GM12878 (cell line): ENCODE measurements around the gene PTGR1. TPM values are rescaled to one million over a fixed set of nuclear protein-coding genes. Genes with fewer than 3 reads are reported as not detected.

Experiments used
- ATAC-seq: fragments of 200-7000 bp; cut with Tn5 transposase; 3 replicates; pipeline ENCODE4 v1.9.1; 2020; ENCODE audit warnings: mild to moderate bottlenecking, moderate library complexity
- Bru-seq: library from RNA; stranded (reverse); fragments of 400-500 nt; gene quantifications from one replicate; lab custom pipeline; 2021; lab: Mats Ljungman, UMichigan
- BruChase-seq, 2 experiments: library from RNA; stranded (reverse); fragments of 400-500 nt; gene quantifications; one replicate each; lab custom pipeline; 2021; lab: Mats Ljungman, UMichigan
- BruUV-seq: library from RNA; stranded (reverse); fragments of 400-500 nt; replicated peaks from 2 replicates; lab custom pipeline; 2021; lab: Mats Ljungman, UMichigan
- CTCF ChIA-PET: fragments of 300-600 bp; sonication (Branson Sonifier 250); formaldehyde crosslinking; extraction: SDS; loops from one replicate; lab custom pipeline; 2021; ENCODE audit warnings: inconsistent platforms; lab: Yijun Ruan, JAX
- POLR2A ChIA-PET: fragments of 350-600 bp; formaldehyde crosslinking; extraction: SDS; loops from one replicate; lab custom pipeline; 2021; ENCODE audit warnings: inconsistent platforms; lab: Charles Lee
- RAD21 ChIA-PET: fragments of 300-600 bp; sonication (Branson Sonifier 250); formaldehyde crosslinking; loops from one replicate; lab custom pipeline; 2023; ENCODE audit warnings: antibody characterized with exemption; ENCODE audit not compliant: unreplicated experiment; lab: Charles Lee
- SMC1A ChIA-PET: fragments of 300-600 bp; sonication (Branson Sonifier 250); formaldehyde crosslinking; loops from one replicate; lab custom pipeline; 2023; ENCODE audit not compliant: unreplicated experiment, uncharacterized antibody; lab: Charles Lee
- DNase-seq: peaks from one replicate; pipeline ENCODE4 v3.0.0-alpha.2; 2011; ENCODE audit warnings: low read depth, low spot score
- FAIRE-seq: peaks from 3 replicates; lab custom pipeline; 2011; peaks lifted over from hg19 to GRCh38; lab: Jason Lieb, UNC
- H2AFZ ChIP-seq: 2 replicates; pipeline ENCODE4 v1.6.0; 2011; ENCODE audit warnings: low read depth, low read length, control low read depth; ENCODE audit not compliant: control insufficient read depth
- H3K27ac ChIP-seq: 2 replicates; pipeline ENCODE4 v1.5.1; 2011; ENCODE audit warnings: control low read depth; ENCODE audit not compliant: control insufficient read depth, insufficient read depth
- H3K27me3 ChIP-seq, 2 experiments: replicated peaks in 1 of 2; 2 replicates each; pipeline versions ENCODE4 v1.6.0 to v1.6.1; 2011; ENCODE audit warnings: low read length in 1 of 2; ENCODE audit not compliant: control insufficient read depth in 2 of 2, insufficient read depth in 2 of 2
- H3K36me3 ChIP-seq, 2 experiments: 2 replicates each; pipeline ENCODE4 v1.5.1; 2011; ENCODE audit warnings: low read length in 1 of 2; ENCODE audit not compliant: control insufficient read depth in 2 of 2, insufficient read depth in 2 of 2
- H3K4me1 ChIP-seq: 2 replicates; pipeline ENCODE4 v1.6.1; 2011; ENCODE audit warnings: mild to moderate bottlenecking, low read length, moderate library complexity, mixed read lengths; ENCODE audit not compliant: control insufficient read depth, insufficient read depth
- H3K4me2 ChIP-seq: 2 replicates; pipeline ENCODE4 v1.6.0; 2011; ENCODE audit warnings: control low read depth; ENCODE audit not compliant: control insufficient read depth, insufficient read depth
- H3K4me3 ChIP-seq: fragments of 200-600 bp; sonication (generic); 2 replicates; pipeline ENCODE4 v1.5.1; 2016
- H3K79me2 ChIP-seq: 2 replicates; pipeline ENCODE4 v1.6.0; 2011; ENCODE audit warnings: low read length; ENCODE audit not compliant: control insufficient read depth, insufficient read depth
- H3K9ac ChIP-seq: 2 replicates; pipeline ENCODE4 v1.8.0; 2011; ENCODE audit warnings: low read length, control low read depth, mixed read lengths; ENCODE audit not compliant: control insufficient read depth, insufficient read depth
- H3K9me3 ChIP-seq: replicated peaks from 3 replicates; pipeline ENCODE4 v1.5.1; 2011; ENCODE audit warnings: mild to moderate bottlenecking, low read length; ENCODE audit not compliant: control insufficient read depth, insufficient read depth
- H4K20me1 ChIP-seq: 2 replicates; pipeline ENCODE4 v1.6.0; 2011; ENCODE audit not compliant: control insufficient read depth, insufficient read depth
- EED ChIP-seq: sonication (generic); IDR thresholded peaks from 2 replicates; pipeline ENCODE4 v1.6.1; 2016; ENCODE audit warnings: antibody characterized with exemption, low read depth
- EGR1 ChIP-seq, 2 experiments: IDR thresholded peaks; 1 replicate in 1 of 2; 2 replicates in 1 of 2; pipeline ENCODE4 v1.6.1; 2011 to 2012; ENCODE audit warnings: low read depth in 2 of 2, low read length in 2 of 2, borderline replicate concordance in 1 of 2, mild to moderate bottlenecking in 1 of 2, moderate library complexity in 1 of 2
- ZSCAN29 ChIP-seq: fragments of 450-650 bp; IDR thresholded peaks from 2 replicates; pipeline ENCODE4 v1.6.1; 2017; ENCODE audit warnings: mild to moderate bottlenecking, moderate library complexity
- WGBS: methylation state at CpG from one replicate; pipeline ENCODE4 v1.1.6; 2016; ENCODE audit warnings: low lambda C conversion rate; ENCODE audit not compliant: insufficient replicate concordance, insufficient coverage; ENCODE audit errors: missing lambda C conversion rate; 5-methylcytosine and 5-hydroxymethylcytosine counted together
- in situ Hi-C: fragments of 300-500 bp; cut with MboI; formaldehyde crosslinking; loops from 9 replicates; pipeline ENCODE4 v1.14.3; 2018; ENCODE audit warnings: mixed read lengths
- intact Hi-C: fragments of 100-400 bp; cut with micrococcal nuclease; formaldehyde crosslinking; loops from one replicate; pipeline ENCODE4 v1.14.2; 2022; ENCODE audit not compliant: unreplicated experiment
- long read RNA-seq, 2 experiments: library from polyadenylated mRNA; unstranded; transcript quantifications; one replicate each; pipeline ENCODE4 v2.0.0, GENCODE V29; 2019 to 2020
- polyA minus RNA-seq, 3 experiments: library from RNA; depleted of rRNA, polyadenylated mRNA; stranded (reverse); fragments of >200 nt; gene quantifications; 2 replicates each; pipeline ENCODE4 v1.2.3, GENCODE V29; 2011
- polyA plus RNA-seq, 11 experiments: library from polyadenylated mRNA; depleted of rRNA in 4 of 11; unstranded in 6 of 11; stranded (reverse) in 5 of 11; fragments of >200 nt; fragmentation: Nextera tagmentation in 4 of 11; fragmentation: Illumina TruSeq in 1 of 11; extraction: Ambion mirVana in 4 of 11; extraction: Trizol in 1 of 11; gene quantifications; 1 replicate in 1 of 11; 2 replicates in 10 of 11; pipeline versions ENCODE4 v1.2.1 to v1.2.3, GENCODE V29; 2011 to 2016; ENCODE audit warnings: inconsistent platforms in 2 of 11, missing spikeins in 2 of 11, low read depth in 1 of 11
- total RNA-seq, 4 experiments: library from RNA; depleted of rRNA in 3 of 4; stranded (reverse); fragments of >200 nt in 3 of 4; fragmentation: Illumina TruSeq in 1 of 4; extraction: Trizol in 1 of 4; gene quantifications; 2 replicates each; pipeline versions ENCODE4 v1.2.1 to v1.2.3, GENCODE V29; 2013 to 2021

Gene PTGR1
- not detected in 2 replicates for total RNA-seq (2013; cell fraction: nucleolus; rRNA removed)
- 1.5 and 2.8 TPM in 2 replicates for total RNA-seq (2014; rRNA removed)
- total RNA-seq (2014; rRNA removed; fragmentation: Illumina TruSeq; extraction: Trizol) = 2.2 and 2.5 TPM in 2 replicates
- total RNA-seq (2021) = 2.3 and 2.7 TPM in 2 replicates
- 4.9 TPM for polyA plus RNA-seq (2011; ENCODE audit: low read depth)
- 0.12 TPM in 1 of 2 replicates, not detected in the other for polyA plus RNA-seq (2011; rRNA removed)
- polyA plus RNA-seq (2011; cell fraction: cytosol; rRNA removed) = not detected in 2 replicates
- not detected in 2 replicates for polyA plus RNA-seq (2011; cell fraction: nucleus; rRNA removed)
- 5.2 and 7.1 TPM in 2 replicates for polyA plus RNA-seq (2012)
- polyA plus RNA-seq (2014; fragmentation: Illumina TruSeq; extraction: Trizol) = 3.1 and 3.2 TPM in 2 replicates
- 1 to 10 TPM; 2.2 to 2.9 TPM for polyA plus RNA-seq (2014; fragmentation: Nextera tagmentation; extraction: Ambion mirVana)
- 2.8 and 3.3 TPM in 2 replicates for polyA plus RNA-seq (2014; rRNA removed)
- 1 to 10 TPM; 5.1 to 6.3 TPM for polyA plus RNA-seq (2016; fragmentation: Nextera tagmentation; extraction: Ambion mirVana)
- polyA minus RNA-seq (2011; rRNA and poly(A)+ RNA removed) = not detected in 2 replicates
- polyA minus RNA-seq (2011; cell fraction: cytosol; rRNA and poly(A)+ RNA removed) = not detected in 2 replicates
- polyA minus RNA-seq (2011; cell fraction: nucleus; rRNA and poly(A)+ RNA removed) = not detected in 2 replicates
- percentile 19 among the genes with signal in this experiment for Bru-seq, nascent RNA
- BruChase-seq, experiment 1, labeled RNA remaining after a 6-hour chase = percentile 15 among the genes with signal in this experiment
- percentile 17 among the genes with signal in this experiment for BruChase-seq, experiment 2, labeled RNA remaining after a 2-hour chase
- long read RNA-seq, experiment 1 = 0 reads
- long read RNA-seq, experiment 2, partial matches to known transcripts = 0 of 4 reads
- long read RNA-seq, experiment 2, other reads (novel, unspliced or antisense) = 1 of 4 reads

GRCh38 chr9:111599092-111599954 is at the start of gene PTGR1:
Gene PTGR1 (minus strand): TSS chr9:111599647. CDS start chr9:111597422, 2,225 bp downstream.
- no peak for DNase-seq
- intact Hi-C loops = no loop called here
- no peak for FAIRE-seq
- TF ChIP-seq EED (peak; percentile 38; the same call in 1 of the 2 replicates), ZSCAN29 (no peak), EGR1 (IDR thresholded peaks at IDR 0.05; ENCODE audit: borderline replicate concordance in 1 of 2, low read depth in 2 of 2, low read length in 2 of 2) (peak in 1 of 2 experiments; percentile 85; a peak in 2 of 3 replicates)
- TF ChIP-seq, all 136 proteins: peak for 2
- Histone ChIP-seq H2AFZ (peak within 1 kb of the TSS; percentile 71), H3K4me2 (peak within 1 kb of the TSS; percentile 93), H3K9me3 (no peaks in the 10 kb centered on the region), H3K27me3 (peaks cover 0 to 4% of the 10 kb centered on the region in 2 experiments; a peak in 2 of 4 replicates), H3K36me3 (no peaks in the 10 kb centered on the region), H3K79me2 (no peaks in the 10 kb centered on the region), H3K4me3 (peak within 1 kb of the TSS; percentile 78), H3K9ac (peak within 1 kb of the TSS; percentile 29; the same call in 1 of the 2 replicates), H3K4me1 (no peaks in the 10 kb centered on the region), H3K27ac (no peak within 1 kb of the TSS), H4K20me1 (no peaks in the 10 kb centered on the region; the same call in 1 of the 2 replicates)
- ChIA-PET RAD21 (no interaction called here), POLR2A (interaction anchor here (1.4 kb wide), 1 partner anchor 144 kb away, joined by 3 read pairs; no protein-coding TSS in a partner anchor), SMC1A (interaction anchor here (0.9 to 1.3 kb wide), 2 partner anchors 22 to 473 kb away, joined by 3 to 7 read pairs; no protein-coding TSS in a partner anchor), CTCF (interaction anchor here (1.0 to 3.5 kb wide), 7 partner anchors 13 to 476 kb away, joined by 3 to 28 read pairs (median 4); no protein-coding TSS in a partner anchor)
- no TSS peak for BruUV-seq
- ATAC-seq = no peak; the same call in 2 of the 3 replicates
- in situ Hi-C loops = no loop called here
- WGBS = 27% methylated on average over 52 of the region's 64 CpGs
